ENCODE data around the gene SPDYA. TPM values are rescaled to one million over a fixed set of nuclear protein-coding genes. Genes with fewer than 3 reads are reported as not detected.

Gene SPDYA
- total and polyA plus RNA-seq, 2 of the 13 experiments (the other 11 are each of a cell fraction or from before 2014, with no cell fraction given): 0.32 to 0.75 TPM

DNA sequence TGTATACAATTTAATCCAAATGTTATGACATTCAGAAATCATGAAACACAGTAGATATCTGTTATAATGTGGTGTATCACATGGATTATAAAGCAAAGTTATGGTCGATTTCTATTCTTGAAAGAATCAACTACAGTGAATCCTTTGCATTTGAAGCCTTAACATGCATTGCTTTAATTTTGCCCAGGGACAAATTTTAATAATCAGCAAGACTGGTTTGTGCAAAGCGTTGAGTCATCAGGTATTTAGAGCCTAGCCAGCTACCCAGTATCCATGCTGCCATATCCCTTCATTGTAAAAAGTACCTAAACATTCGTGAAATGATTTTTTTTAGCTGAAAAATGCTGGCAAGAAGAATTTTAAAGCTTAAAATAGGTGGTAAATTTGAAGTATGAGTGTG is 8.9 kb upstream of the SPDYA start:
- H3K9me3 ChIP-seq (ENCODE audit: low read length): no peaks in the 10 kb centered on the region
- no peak overlapping the region for H3K27ac ChIP-seq (ENCODE audit: extremely low read length, insufficient read depth, low read length)
- H3K4me3 ChIP-seq (replicated peaks in 1 of 3; ENCODE audit: insufficient read depth in 1 of 3, low read depth in 2 of 3, low read length in 3 of 3): no peak overlapping the region
- peaks cover under 1% of the 10 kb centered on the region; the same call in 1 of the 2 replicates for H4K20me1 ChIP-seq (ENCODE audit: insufficient read depth, low read length)
- no peak overlapping the region for H3K9ac ChIP-seq (ENCODE audit: insufficient read depth, low read depth, low read length)
- TF ChIP-seq MAFK (conservative IDR thresholded peaks at IDR 0.05 in 1 of 2, IDR thresholded peaks at IDR 0.05 in 1 of 2; ENCODE audit: low read length in 2 of 2): peak in 1 of 2 experiments; percentile 55; a peak in 2 of 4 replicates
- no peak for TF ChIP-seq ZNF605 (CRISPR knock-in tag; IDR thresholded peaks at IDR 0.05)
- peaks cover 11 to 60% of the 10 kb centered on the region in 2 experiments for H3K36me3 ChIP-seq (replicated peaks in 1 of 2; ENCODE audit: control insufficient read depth in 1 of 2, insufficient read depth in 2 of 2, low read length in 2 of 2)
- in situ Hi-C loops (cut with HindIII; ENCODE audit: extremely low pct_ligation_motif_present, low pct_unique_long_range_greater_than_20kb) (no loop called here), intact Hi-C loops (cut with micrococcal nuclease; ENCODE audit: unreplicated experiment) (no loop called here)
- WGBS (ENCODE audit: low lambda C conversion rate): 93% methylated on average over 3 of the region's 3 CpGs
- FAIRE-seq (no peak), DNase-seq (ENCODE audit: low spot score) (no peak), ATAC-seq (no peak)
- no peaks in the 10 kb centered on the region for H3K4me1 ChIP-seq (ENCODE audit: insufficient read depth, low read length)
- H2AFZ ChIP-seq (ENCODE audit: low read length): no peak overlapping the region
- no TSS peak for BruUV-seq (replicated peaks)
- ChIA-PET CTCF (ENCODE audit: low intra/inter-chr PET ratio, low total read pairs) (no interaction called here), POLR2A (no interaction called here)
- no peaks in the 10 kb centered on the region for H3K27me3 ChIP-seq (ENCODE audit: control insufficient read depth in 1 of 2, insufficient read depth in 2 of 2, low read length in 2 of 2)
- H3K4me2 ChIP-seq (ENCODE audit: low read depth, low read length): no peak overlapping the region
- peaks cover under 1% of the 10 kb centered on the region for H3K79me2 ChIP-seq (ENCODE audit: insufficient read depth, low read length)

DNA sequence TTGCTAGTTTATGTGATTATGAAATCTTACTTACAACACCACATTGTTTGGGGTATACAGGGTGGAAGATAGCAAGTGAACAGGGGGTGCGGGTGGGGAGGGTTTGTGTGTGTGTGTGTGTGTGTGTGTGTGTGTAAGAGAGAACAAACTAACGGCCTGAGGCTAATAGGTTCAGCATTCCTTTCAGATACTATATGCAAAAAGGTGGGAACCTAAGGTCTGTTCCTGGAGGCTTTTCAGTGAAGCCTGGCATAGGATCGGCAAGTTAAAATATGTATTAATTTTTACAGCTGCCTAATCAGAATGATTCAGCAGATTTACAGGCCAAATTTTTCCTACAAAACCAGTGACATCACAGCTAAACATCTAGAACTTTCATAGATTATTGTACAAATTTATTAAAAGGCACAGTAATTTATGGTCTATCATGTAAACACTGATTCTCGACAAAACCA is 7.6 kb upstream of the SPDYA start:
- no peaks in the 10 kb centered on the region for H3K79me2 ChIP-seq (ENCODE audit: insufficient read depth, low read length)
- ATAC-seq (no peak), DNase-seq (ENCODE audit: low spot score) (no peak), FAIRE-seq (no peak)
- POLR2A ChIA-PET: no interaction called here
- BruUV-seq (replicated peaks): no TSS peak
- H3K4me3 ChIP-seq (replicated peaks in 1 of 3; ENCODE audit: insufficient read depth in 1 of 3, low read depth in 2 of 3, low read length in 3 of 3): no peak overlapping the region
- H3K36me3 ChIP-seq (replicated peaks in 1 of 2; ENCODE audit: control insufficient read depth in 1 of 2, insufficient read depth in 2 of 2, low read length in 2 of 2): peaks cover 11 to 50% of the 10 kb centered on the region in 2 experiments
- no peak overlapping the region for H2AFZ ChIP-seq (ENCODE audit: low read length)
- intact Hi-C loops (cut with micrococcal nuclease; ENCODE audit: unreplicated experiment): no loop called here
- 95% methylated on average over 4 of the region's 4 CpGs for WGBS (ENCODE audit: low lambda C conversion rate)
- H3K9ac ChIP-seq (ENCODE audit: insufficient read depth, low read depth, low read length): no peak overlapping the region
- no peaks in the 10 kb centered on the region for H3K9me3 ChIP-seq (ENCODE audit: low read length)
- CTCF ChIA-PET (ENCODE audit: low intra/inter-chr PET ratio, low total read pairs): no interaction called here
- H3K27me3 ChIP-seq (ENCODE audit: control insufficient read depth in 1 of 2, insufficient read depth in 2 of 2, low read length in 2 of 2): no peaks in the 10 kb centered on the region
- H4K20me1 ChIP-seq (ENCODE audit: insufficient read depth, low read length): no peaks in the 10 kb centered on the region; the same call in 1 of the 2 replicates
- TF ChIP-seq SMARCE1 (IDR thresholded peaks at IDR 0.05; ENCODE audit: borderline replicate concordance): no peak
- TF ChIP-seq NFE2L2 (IDR thresholded peaks at IDR 0.05; ENCODE audit: low read length): peak; percentile 77
- no peaks in the 10 kb centered on the region for H3K4me1 ChIP-seq (ENCODE audit: insufficient read depth, low read length)
- no peak overlapping the region for H3K4me2 ChIP-seq (ENCODE audit: low read depth, low read length)
- in situ Hi-C loops (cut with HindIII; ENCODE audit: extremely low pct_ligation_motif_present, low pct_unique_long_range_greater_than_20kb): no loop called here
- H3K27ac ChIP-seq (ENCODE audit: extremely low read length, insufficient read depth, low read length): no peak overlapping the region

Measured in HepG2 (cell line).